Trophoblast cell (in vitro differentiated cells and primary cell): Measurements from ENCODE around the gene MBNL3. TPM values are rescaled to one million over a fixed set of nuclear protein-coding genes. Genes with fewer than 3 reads are reported as not detected.

Experiments used
- DNase-seq, 2 donors: peaks; one replicate each; pipeline ENCODE4 v3.0.0-alpha.2; 2016
- H2AFZ ChIP-seq: 2 replicates; pipeline ENCODE4 v1.6.1; 2013; ENCODE audit warnings: low read length, moderate library complexity, mild to moderate bottlenecking; ENCODE audit not compliant: insufficient read depth, poor library complexity
- H2AK5ac ChIP-seq: 2 replicates; pipeline ENCODE4 v1.6.1; 2013; ENCODE audit warnings: mild to moderate bottlenecking, low read length
- H2BK120ac ChIP-seq: 2 replicates; pipeline ENCODE4 v1.6.1; 2013; ENCODE audit warnings: low read length, mild to moderate bottlenecking, moderate library complexity; ENCODE audit not compliant: insufficient read depth, poor library complexity
- H2BK12ac ChIP-seq: 2 replicates; pipeline ENCODE4 v1.6.1; 2013; ENCODE audit warnings: mild to moderate bottlenecking, low read length, moderate library complexity
- H2BK5ac ChIP-seq: 2 replicates; pipeline ENCODE4 v1.6.1; 2013; ENCODE audit warnings: low read length, low read depth, moderate library complexity, mild to moderate bottlenecking; ENCODE audit not compliant: poor library complexity
- H3K14ac ChIP-seq: 2 replicates; pipeline ENCODE4 v1.6.1; 2013; ENCODE audit warnings: mild to moderate bottlenecking, low read length
- H3K18ac ChIP-seq: 2 replicates; pipeline ENCODE4 v1.6.1; 2013; ENCODE audit warnings: mild to moderate bottlenecking, low read length
- H3K23ac ChIP-seq: 2 replicates; pipeline ENCODE4 v1.6.1; 2013; ENCODE audit warnings: low read length
- H3K27ac ChIP-seq: 2 replicates; pipeline ENCODE4 v1.5.1; 2013; ENCODE audit warnings: low read depth, mild to moderate bottlenecking, inconsistent platforms, low read length, moderate library complexity
- H3K27me3 ChIP-seq: 2 replicates; pipeline ENCODE4 v1.6.1; 2013; ENCODE audit warnings: inconsistent platforms, mild to moderate bottlenecking, low read length, moderate library complexity; ENCODE audit not compliant: insufficient read depth
- H3K36me3 ChIP-seq, 2 experiments: 1 replicate in 1 of 2; 2 replicates in 1 of 2; pipeline ENCODE4 v1.6.1; 2013; ENCODE audit warnings: low read length in 2 of 2, mild to moderate bottlenecking in 2 of 2, moderate library complexity in 1 of 2; ENCODE audit not compliant: insufficient read depth in 2 of 2, control insufficient read depth in 1 of 2
- H3K4ac ChIP-seq: 2 replicates; pipeline ENCODE4 v1.6.1; 2013; ENCODE audit warnings: low read depth, mild to moderate bottlenecking, low read length, moderate library complexity
- H3K4me1 ChIP-seq, 2 experiments: 1 replicate in 1 of 2; 2 replicates in 1 of 2; pipeline ENCODE4 v1.6.1; 2013; ENCODE audit warnings: low read length in 2 of 2, mild to moderate bottlenecking in 2 of 2, moderate library complexity in 1 of 2; ENCODE audit not compliant: insufficient read depth in 2 of 2, control insufficient read depth in 1 of 2
- H3K4me2 ChIP-seq: 2 replicates; pipeline ENCODE4 v1.6.1; 2013; ENCODE audit warnings: inconsistent platforms, mild to moderate bottlenecking, low read length, moderate library complexity
- H3K4me3 ChIP-seq: 2 replicates; pipeline ENCODE4 v1.5.1; 2013; ENCODE audit warnings: mild to moderate bottlenecking, low read depth, low read length, inconsistent platforms
- H3K79me1 ChIP-seq: one replicate; pipeline ENCODE4 v1.6.1; 2013; ENCODE audit warnings: low read length
- H3K79me2 ChIP-seq: 2 replicates; pipeline ENCODE4 v1.6.1; 2013; ENCODE audit warnings: low read length, mild to moderate bottlenecking; ENCODE audit not compliant: control insufficient read depth, insufficient read depth, poor library complexity
- H3K9ac ChIP-seq: 2 replicates; pipeline ENCODE4 v1.6.1; 2013; ENCODE audit warnings: mild to moderate bottlenecking, low read length
- H3K9me3 ChIP-seq: 2 replicates; pipeline ENCODE4 v1.6.1; 2013; ENCODE audit warnings: low read depth, mild to moderate bottlenecking, control low read depth, inconsistent platforms, low read length; ENCODE audit not compliant: insufficient read depth
- H4K12ac ChIP-seq: 2 replicates; pipeline ENCODE4 v1.6.1; 2013; ENCODE audit warnings: low read depth, mild to moderate bottlenecking, low read length, moderate library complexity
- H4K8ac ChIP-seq: 2 replicates; pipeline ENCODE4 v1.6.1; 2013; ENCODE audit warnings: low read depth, mild to moderate bottlenecking, low read length, moderate library complexity
- H4K91ac ChIP-seq: one replicate; pipeline ENCODE4 v1.6.1; 2013; ENCODE audit warnings: low read depth, mild to moderate bottlenecking, low read length, moderate library complexity
- WGBS: extraction: QIAGEN DNeasy Blood & Tissue Kit; methylation state at CpG from one replicate; pipeline ENCODE4 v1.1.7; 2013; ENCODE audit warnings: missing lambda C conversion rate; ENCODE audit not compliant: insufficient read length, insufficient coverage; ENCODE audit errors: extremely low coverage; 5-methylcytosine and 5-hydroxymethylcytosine counted together
- polyA plus RNA-seq: library from polyadenylated mRNA; stranded (reverse); fragments of 200-250 nt; gene quantifications from 2 replicates; pipeline ENCODE4 v1.2.3, GENCODE V29; 2013

MBNL3 gene, protein sequence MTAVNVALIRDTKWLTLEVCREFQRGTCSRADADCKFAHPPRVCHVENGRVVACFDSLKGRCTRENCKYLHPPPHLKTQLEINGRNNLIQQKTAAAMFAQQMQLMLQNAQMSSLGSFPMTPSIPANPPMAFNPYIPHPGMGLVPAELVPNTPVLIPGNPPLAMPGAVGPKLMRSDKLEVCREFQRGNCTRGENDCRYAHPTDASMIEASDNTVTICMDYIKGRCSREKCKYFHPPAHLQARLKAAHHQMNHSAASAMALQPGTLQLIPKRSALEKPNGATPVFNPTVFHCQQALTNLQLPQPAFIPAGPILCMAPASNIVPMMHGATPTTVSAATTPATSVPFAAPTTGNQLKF
- 108 and 119 TPM in 2 replicates for polyA plus RNA-seq

DNA sequence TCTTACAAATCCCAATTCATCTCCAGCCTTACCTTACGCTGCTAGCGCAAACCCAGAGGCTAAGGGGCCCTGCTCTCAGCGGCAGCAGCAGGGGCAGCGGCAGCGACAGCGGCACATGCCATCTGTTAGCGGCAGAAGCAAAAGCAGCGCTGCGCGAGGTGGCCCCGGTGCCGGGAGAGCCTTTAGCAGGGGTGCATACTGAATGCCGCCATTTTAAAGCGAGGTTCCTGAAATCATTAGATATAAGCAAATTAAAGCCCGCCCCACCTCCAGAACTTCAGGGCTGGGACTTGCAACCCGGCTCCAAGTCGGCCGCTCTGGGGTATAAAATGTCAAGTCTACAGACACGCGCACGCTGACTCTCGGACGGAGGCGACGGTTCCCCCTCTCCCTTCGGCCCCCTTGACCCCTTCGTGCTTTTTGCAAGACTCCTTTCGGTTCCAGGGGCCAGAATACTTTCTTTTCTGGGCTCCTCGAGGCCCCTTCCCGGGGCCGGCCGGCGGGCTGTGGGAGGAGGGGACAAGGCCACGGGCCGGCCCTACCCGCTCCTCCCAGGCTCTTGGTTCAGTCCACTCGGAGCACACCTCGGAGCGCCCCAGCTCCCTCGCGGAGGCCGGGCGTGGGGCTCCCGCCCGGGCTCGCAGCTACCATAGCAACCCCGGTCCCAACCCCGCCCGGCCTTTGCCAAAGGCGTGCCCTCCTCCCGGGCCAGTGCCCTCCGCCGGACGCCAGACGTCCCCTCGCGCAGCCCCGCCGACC lies at the start of gene MBNL3:
MBNL3 (minus strand) TSS at position 220 of the 759 bp plus-strand sequence. CDS start 49,427 bp downstream, outside the sequence.
- Histone ChIP-seq H3K18ac (peak within 1 kb of the TSS; percentile 71), H2AK5ac (no peak within 1 kb of the TSS), H3K4me1 (no peaks in the 10 kb centered on the region), H3K4me3 (peak within 1 kb of the TSS; percentile 80), H3K27me3 (no peaks in the 10 kb centered on the region), H2BK12ac (peak within 1 kb of the TSS; percentile 34), H4K8ac (peak within 1 kb of the TSS; percentile 73), H4K12ac (peak within 1 kb of the TSS; percentile 84), H2AFZ (peak within 1 kb of the TSS; percentile 54), H3K27ac (peak within 1 kb of the TSS; percentile 17), H3K79me2 (no peaks in the 10 kb centered on the region), H3K9me3 (no peaks in the 10 kb centered on the region), H3K36me3 (no peaks in the 10 kb centered on the region), H3K4me2 (peak within 1 kb of the TSS; percentile 90), H3K4ac (no peak within 1 kb of the TSS), H3K14ac (peak within 1 kb of the TSS; percentile 56), H3K79me1 (peaks cover 2% of the 10 kb centered on the region), H3K9ac (peak within 1 kb of the TSS; percentile 66), H2BK5ac (peak within 1 kb of the TSS; percentile 40), H4K91ac (peak within 1 kb of the TSS; percentile 77), H3K23ac (no peak within 1 kb of the TSS), H2BK120ac (peak within 1 kb of the TSS; percentile 83)
- peak; percentile 29 to 50 for DNase-seq
- WGBS = no CpG with 5 or more reads among the region's 59 CpGs

GRCh38 chrX:132533409-132533808 lies 44.6 kb upstream of the MBNL3 start:
- Histone ChIP-seq H3K79me1 (no peaks in the 10 kb centered on the region), H2AFZ (no peak overlapping the region), H3K4me3 (no peak overlapping the region), H3K27ac (no peak overlapping the region), H3K36me3 (no peaks in the 10 kb centered on the region), H3K23ac (no peak overlapping the region), H3K14ac (no peak overlapping the region), H3K4ac (no peak overlapping the region), H4K91ac (no peak overlapping the region), H3K4me1 (no peaks in the 10 kb centered on the region), H3K9me3 (no peaks in the 10 kb centered on the region), H2BK120ac (no peak overlapping the region), H3K18ac (no peak overlapping the region), H2BK5ac (no peak overlapping the region), H3K27me3 (no peaks in the 10 kb centered on the region), H4K12ac (no peak overlapping the region), H4K8ac (no peak overlapping the region), H3K9ac (no peak overlapping the region), H2BK12ac (no peak overlapping the region), H2AK5ac (no peak overlapping the region), H3K79me2 (no peaks in the 10 kb centered on the region), H3K4me2 (no peak overlapping the region)
- no CpG with 5 or more reads among the region's 2 CpGs for WGBS
- no peak for DNase-seq

DNA sequence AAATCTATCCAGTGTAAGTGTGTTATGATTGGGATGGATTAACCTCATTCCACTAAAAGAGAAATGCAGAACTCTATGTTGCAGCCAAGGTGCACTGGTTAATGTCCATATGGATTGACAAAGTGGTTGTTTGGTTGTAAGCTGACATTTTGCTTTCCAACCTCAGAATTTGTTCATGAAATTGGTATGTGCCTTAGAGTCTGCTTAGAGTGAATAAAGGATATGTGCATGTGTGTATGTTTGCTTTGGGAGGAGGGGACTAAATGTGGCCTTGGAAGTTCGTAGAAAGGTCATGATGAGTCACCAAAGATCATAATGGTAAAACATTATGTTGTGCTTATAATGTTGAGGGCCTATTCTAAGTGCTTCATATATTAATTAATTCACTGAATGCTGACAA lies 44.1 kb upstream of the MBNL3 start:
- no peak overlapping the region for H2AK5ac ChIP-seq
- H2BK5ac ChIP-seq = no peak overlapping the region
- no CpG with 5 or more reads among the region's 1 CpG for WGBS
- H4K12ac ChIP-seq = no peak overlapping the region
- no peaks in the 10 kb centered on the region for H3K4me1 ChIP-seq
- no peak for DNase-seq
- no peak overlapping the region for H3K18ac ChIP-seq
- H2AFZ ChIP-seq = no peak overlapping the region
- no peaks in the 10 kb centered on the region for H3K36me3 ChIP-seq
- no peak overlapping the region for H2BK120ac ChIP-seq
- H3K27me3 ChIP-seq = no peaks in the 10 kb centered on the region
- H3K23ac ChIP-seq = no peak overlapping the region
- H3K27ac ChIP-seq = no peak overlapping the region
- no peaks in the 10 kb centered on the region for H3K79me2 ChIP-seq
- H3K9me3 ChIP-seq = no peaks in the 10 kb centered on the region
- H2BK12ac ChIP-seq = no peak overlapping the region
- H3K9ac ChIP-seq = no peak overlapping the region
- no peaks in the 10 kb centered on the region for H3K79me1 ChIP-seq
- no peak overlapping the region for H4K91ac ChIP-seq
- no peak overlapping the region for H4K8ac ChIP-seq
- H3K4me3 ChIP-seq = no peak overlapping the region
- H3K4me2 ChIP-seq = no peak overlapping the region
- no peak overlapping the region for H3K14ac ChIP-seq
- H3K4ac ChIP-seq = no peak overlapping the region

- H3K27ac ChIP-seq = no peak overlapping the region
- no peak overlapping the region for H3K4me3 ChIP-seq
- no peaks in the 10 kb centered on the region for H3K27me3 ChIP-seq
- no peak overlapping the region for H2BK5ac ChIP-seq
- no peak overlapping the region for H3K23ac ChIP-seq
- no peak overlapping the region for H2BK120ac ChIP-seq
- no peaks in the 10 kb centered on the region for H3K79me2 ChIP-seq
- no peak overlapping the region for H2AK5ac ChIP-seq
- H3K79me1 ChIP-seq = no peaks in the 10 kb centered on the region
- H4K12ac ChIP-seq = no peak overlapping the region
- no peak overlapping the region for H2BK12ac ChIP-seq
- H2AFZ ChIP-seq = no peak overlapping the region
- no peak for DNase-seq
- H3K4ac ChIP-seq = no peak overlapping the region
- H3K9ac ChIP-seq = no peak overlapping the region
- WGBS = no CpG with 5 or more reads among the region's 1 CpG
- no peaks in the 10 kb centered on the region for H3K36me3 ChIP-seq
- no peaks in the 10 kb centered on the region for H3K4me1 ChIP-seq
- no peak overlapping the region for H4K91ac ChIP-seq
- no peak overlapping the region for H3K14ac ChIP-seq
- H3K18ac ChIP-seq = no peak overlapping the region
- no peak overlapping the region for H3K4me2 ChIP-seq
- H4K8ac ChIP-seq = no peak overlapping the region
- H3K9me3 ChIP-seq = no peaks in the 10 kb centered on the region
Measured at GRCh38 chrX:132532097-132532496, 43.3 kb upstream of the MBNL3 start.
